GM19238 (cell line): Measurements from ENCODE around the gene ROBO1.
"Not testable (repeated sequence)": the region's sequence is repeated elsewhere in the genome, so short reads cannot be mapped to it uniquely, and the experiment has no call there.

ENCODE experiments used
- DNase-seq: peaks from one replicate; pipeline ENCODE4 v3.0.0; 2011; ENCODE audit warnings: low spot score; ENCODE audit not compliant: insufficient read length

Gene ROBO1

GRCh38 chr3:78887029-78887428, 880.8 kb downstream of the ROBO1 start:
- no peak for DNase-seq

- DNase-seq: not testable (repeated sequence)
These were observed 883.2 kb downstream of the ROBO1 start for GRCh38 chr3:78884567-78884966.

GRCh38 chr3:78882251-78882650, 885.5 kb downstream of the ROBO1 start:
- no peak for DNase-seq

- DNase-seq: no peak
These were observed 886.3 kb downstream of the ROBO1 start for GRCh38 chr3:78881501-78881900.

- no peak for DNase-seq
These were observed 887.0 kb downstream of the ROBO1 start for GRCh38 chr3:78880603-78881461.

- DNase-seq: no peak
These were observed 888.4 kb downstream of the ROBO1 start for GRCh38 chr3:78879295-78879860.

GRCh38 chr3:78878789-78879188, 889.0 kb downstream of the ROBO1 start:
- no peak for DNase-seq

GRCh38 chr3:78878011-78878410, 889.8 kb downstream of the ROBO1 start:
- DNase-seq: no peak

GRCh38 chr3:78875851-78876250, 891.9 kb downstream of the ROBO1 start:
- DNase-seq: no peak

GRCh38 chr3:78875436-78875835, 892.4 kb downstream of the ROBO1 start:
- DNase-seq: no peak

GRCh38 chr3:78873641-78874040, 894.2 kb downstream of the ROBO1 start:
- no peak for DNase-seq

GRCh38 chr3:78872195-78872594, 895.6 kb downstream of the ROBO1 start:
- no peak for DNase-seq

GRCh38 chr3:78871048-78871447, 896.8 kb downstream of the ROBO1 start:
- DNase-seq: no peak

GRCh38 chr3:78870484-78870883, 897.3 kb downstream of the ROBO1 start:
- DNase-seq: no peak

GRCh38 chr3:78868570-78868969, 899.2 kb downstream of the ROBO1 start:
- DNase-seq: no peak

- DNase-seq: no peak
These were observed 900.1 kb downstream of the ROBO1 start for GRCh38 chr3:78867409-78868372.

GRCh38 chr3:78863306-78864203, 904.2 kb downstream of the ROBO1 start:
- no peak for DNase-seq

- no peak for DNase-seq
These were observed 906.6 kb downstream of the ROBO1 start for GRCh38 chr3:78861156-78861555.

- no peak for DNase-seq
These were observed 907.2 kb downstream of the ROBO1 start for GRCh38 chr3:78860567-78860966.

- no peak for DNase-seq
These were observed 908.9 kb downstream of the ROBO1 start for GRCh38 chr3:78858910-78859309.

- DNase-seq: no peak
These were observed 909.6 kb downstream of the ROBO1 start for GRCh38 chr3:78858174-78858573.
